ENCODE results near the gene TGOLN2. TPM values are rescaled to one million over a fixed set of nuclear protein-coding genes. Genes with fewer than 3 reads are reported as not detected.
"Not testable (repeated sequence)": the region's sequence is repeated elsewhere in the genome, so short reads cannot be mapped to it uniquely, and the experiment has no call there.

Gene TGOLN2
- total RNA-seq, 2 experiments from 2014 or later = 84.8 to 85.9 TPM

- ChIA-PET POLR2A (interaction anchor here (1.0 to 3.2 kb wide), 7 partner anchors 8 to 231 kb away, joined by 3 to 25 read pairs (median 8); partner anchors contain the start of genes ELMOD3, MAT2A, RETSAT and TGOLN2), CTCF (interaction anchor here (0.7 to 4.0 kb wide), 4 partner anchors 8 to 318 kb away, joined by 3 to 28 read pairs (median 4); partner anchors contain the start of gene TGOLN2)
- DNase-seq = no peak
- peak overlapping the region; percentile 82 for H3K27ac Mint-ChIP-seq
- H3K27me3 Mint-ChIP-seq = no peaks in the 10 kb centered on the region
- H3K36me3 Mint-ChIP-seq = peaks cover 75% of the 10 kb centered on the region
- H3K4me3 Mint-ChIP-seq = no peak overlapping the region
- intact Hi-C loops (cut with micrococcal nuclease) = no loop called here
- no peaks in the 10 kb centered on the region for H3K9me3 Mint-ChIP-seq
- peaks cover 71% of the 10 kb centered on the region for H3K4me1 Mint-ChIP-seq (ENCODE audit: low read depth)
Observed at GRCh38 chr2:85319796-85320195, 8.0 kb downstream of the TGOLN2 start.

- ChIA-PET CTCF (interaction anchor here (0.6 to 4.0 kb wide), 6 partner anchors 9 to 319 kb away, joined by 3 to 28 read pairs (median 4); partner anchors contain the start of gene TGOLN2), POLR2A (interaction anchor here (0.6 to 3.2 kb wide), 9 partner anchors 9 to 358 kb away, joined by 3 to 25 read pairs (median 3); partner anchors contain the start of genes ELMOD3, MAT2A, RETSAT and TGOLN2)
- Mint-ChIP-seq H3K4me1 (ENCODE audit: low read depth) (peaks cover 57% of the 10 kb centered on the region), H3K27me3 (no peaks in the 10 kb centered on the region), H3K9me3 (no peaks in the 10 kb centered on the region), H3K4me3 (peak overlapping the region; percentile 30), H3K27ac (peak overlapping the region; percentile 82), H3K36me3 (peaks cover 66% of the 10 kb centered on the region)
- intact Hi-C loops (cut with micrococcal nuclease) = loop anchor here (1.0 kb wide), 1 partner anchor 8 kb away; no protein-coding TSS in a partner anchor
- peak; percentile 70 for DNase-seq
Observed at GRCh38 chr2:85318222-85319074, 9.3 kb downstream of the TGOLN2 start.

DNA sequence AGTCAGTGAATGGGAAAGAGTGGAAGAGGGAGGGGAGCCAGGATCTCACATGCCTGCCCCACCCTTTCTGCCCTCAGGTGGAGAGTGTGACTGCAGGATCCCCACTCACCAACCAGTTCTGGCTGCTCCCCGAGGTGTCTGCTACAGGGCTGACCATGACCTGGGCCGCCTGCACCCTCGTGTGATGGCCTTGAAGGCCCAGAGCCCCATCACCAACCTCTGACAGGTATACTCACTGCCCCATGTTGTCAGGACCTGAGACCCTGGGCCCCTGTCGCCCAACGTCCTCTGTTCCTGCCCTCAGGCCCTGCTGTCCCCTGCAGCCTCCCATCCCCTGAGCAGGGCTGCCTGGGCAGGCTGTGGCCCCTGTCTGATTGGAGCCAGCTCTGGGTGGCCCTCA, 11.9 kb downstream of the TGOLN2 start:
- DNase-seq; H3K4me3 Mint-ChIP-seq; H3K9me3 Mint-ChIP-seq; intact Hi-C loops (cut with micrococcal nuclease); H3K27me3 Mint-ChIP-seq; POLR2A ChIA-PET; H3K27ac Mint-ChIP-seq: not testable (repeated sequence)
- CTCF ChIA-PET = interaction anchor here (1.2 kb wide), 1 partner anchor 16 kb away, joined by 3 read pairs; no protein-coding TSS in a partner anchor
- H3K36me3 Mint-ChIP-seq = peaks cover 43% of the 10 kb centered on the region
- peaks cover 35% of the 10 kb centered on the region for H3K4me1 Mint-ChIP-seq (ENCODE audit: low read depth)

- Mint-ChIP-seq H3K36me3 (peaks cover 33% of the 10 kb centered on the region), H3K9me3 (no peaks in the 10 kb centered on the region), H3K27ac (no peak overlapping the region), H3K4me3 (no peak overlapping the region), H3K27me3 (no peaks in the 10 kb centered on the region), H3K4me1 (ENCODE audit: low read depth) (peaks cover 32% of the 10 kb centered on the region)
- ChIA-PET CTCF (interaction anchor here (1.0 kb wide), 1 partner anchor 15 kb away, joined by 5 read pairs; no protein-coding TSS in a partner anchor), POLR2A (interaction anchor here (0.8 kb wide), 1 partner anchor 10 kb away, joined by 3 read pairs; no protein-coding TSS in a partner anchor)
- intact Hi-C loops (cut with micrococcal nuclease) = no loop called here
- no peak for DNase-seq
Observed at GRCh38 chr2:85314884-85315242, 12.9 kb downstream of the TGOLN2 start.

DNA sequence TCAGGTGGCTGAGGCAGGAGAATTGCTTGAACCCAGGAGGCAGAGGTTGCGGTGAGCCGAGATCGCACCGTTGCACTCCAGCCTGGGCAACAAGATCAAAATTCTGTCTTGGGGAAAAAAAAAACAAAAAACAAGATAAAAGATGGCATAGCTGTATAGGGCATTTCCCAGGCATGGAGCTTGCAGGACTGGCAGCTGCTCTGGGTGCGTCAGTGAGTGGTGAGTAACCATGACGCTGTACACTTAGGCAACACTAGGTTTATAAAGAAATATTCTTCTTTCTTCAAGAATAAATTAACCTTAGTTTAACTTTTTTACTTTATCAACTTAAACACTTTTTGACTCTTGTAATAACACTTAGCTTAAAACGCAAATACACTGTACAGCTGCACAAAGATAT, 15.4 kb downstream of the TGOLN2 start:
- Mint-ChIP-seq H3K27ac (no peak overlapping the region), H3K36me3 (peaks cover 19% of the 10 kb centered on the region), H3K9me3 (no peaks in the 10 kb centered on the region), H3K27me3 (no peaks in the 10 kb centered on the region), H3K4me3 (no peak overlapping the region), H3K4me1 (ENCODE audit: low read depth) (peaks cover 30% of the 10 kb centered on the region)
- intact Hi-C loops (cut with micrococcal nuclease) = no loop called here
- ChIA-PET CTCF (interaction anchor here (1.0 kb wide), 1 partner anchor 13 kb away, joined by 8 read pairs; no protein-coding TSS in a partner anchor), POLR2A (interaction anchor here (0.6 to 0.7 kb wide), 2 partner anchors 24 to 340 kb away, joined by 3 read pairs; no protein-coding TSS in a partner anchor)
- DNase-seq = no peak

DNA sequence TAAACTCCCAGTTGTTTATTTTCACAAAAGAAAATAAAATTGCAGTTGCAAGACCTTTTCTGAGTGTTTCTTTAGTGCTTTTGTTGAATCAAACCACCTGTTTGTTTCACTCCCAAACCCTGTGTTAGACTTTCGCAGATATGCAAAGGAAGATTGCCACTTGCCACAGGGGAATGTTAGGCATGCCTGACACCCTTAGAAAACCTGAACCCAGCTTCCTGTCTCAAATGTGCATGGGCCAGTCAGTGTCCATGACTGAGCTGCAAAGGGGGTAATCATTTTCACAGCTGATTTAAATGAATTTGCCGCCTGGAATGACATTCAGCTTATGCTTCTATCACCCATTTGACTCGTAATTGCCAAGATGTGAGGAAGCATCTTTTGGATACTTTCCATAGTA, 17.5 kb downstream of the TGOLN2 start:
- Mint-ChIP-seq H3K4me1 (ENCODE audit: low read depth) (peaks cover 31% of the 10 kb centered on the region), H3K4me3 (peak overlapping the region; percentile 60), H3K36me3 (peaks cover 7% of the 10 kb centered on the region), H3K27me3 (no peaks in the 10 kb centered on the region), H3K9me3 (no peaks in the 10 kb centered on the region), H3K27ac (no peak overlapping the region)
- intact Hi-C loops (cut with micrococcal nuclease) = loop anchor here (1.0 to 2.0 kb wide), 2 partner anchors 8 to 16 kb away; partner anchors contain the start of gene TGOLN2
- DNase-seq = no peak
- ChIA-PET POLR2A (interaction anchor here (1.0 to 3.1 kb wide), 4 partner anchors 9 to 228 kb away, joined by 3 to 14 read pairs (median 4); partner anchors contain the start of genes MAT2A and TGOLN2), CTCF (interaction anchor here (1.0 to 3.6 kb wide), 3 partner anchors 11 to 292 kb away, joined by 3 to 31 read pairs (median 6); no protein-coding TSS in a partner anchor)

- no peaks in the 10 kb centered on the region for H3K9me3 Mint-ChIP-seq
- peaks cover 31% of the 10 kb centered on the region for H3K4me1 Mint-ChIP-seq (ENCODE audit: low read depth)
- H3K27me3 Mint-ChIP-seq = no peaks in the 10 kb centered on the region
- DNase-seq = peak; percentile 36
- peak overlapping the region; percentile 38 for H3K27ac Mint-ChIP-seq
- H3K36me3 Mint-ChIP-seq = peaks cover 3% of the 10 kb centered on the region
- intact Hi-C loops (cut with micrococcal nuclease) = loop anchor here (1.0 to 2.0 kb wide), 2 partner anchors 8 to 17 kb away; partner anchors contain the start of gene TGOLN2
- ChIA-PET POLR2A (interaction anchor here (1.0 to 3.2 kb wide), 6 partner anchors 10 to 229 kb away, joined by 3 to 14 read pairs (median 4); partner anchors contain the start of genes ELMOD3, MAT2A, RETSAT and TGOLN2), CTCF (interaction anchor here (1.0 to 3.6 kb wide), 4 partner anchors 10 to 292 kb away, joined by 3 to 31 read pairs (median 4); no protein-coding TSS in a partner anchor)
- peak overlapping the region; percentile 60 for H3K4me3 Mint-ChIP-seq
Observed at GRCh38 chr2:85309699-85310321, 18.0 kb downstream of the TGOLN2 start.

- DNase-seq = no peak
Observed at GRCh38 chr2:85308896-85309555, 18.8 kb downstream of the TGOLN2 start.

GRCh38 chr2:85308201-85308600, 19.6 kb downstream of the TGOLN2 start:
- ChIA-PET POLR2A (interaction anchor here (3.1 to 3.2 kb wide), 2 partner anchors 11 to 19 kb away, joined by 11 to 14 read pairs; partner anchors contain the start of gene TGOLN2), CTCF (interaction anchor here (3.6 kb wide), 1 partner anchor 9 kb away, joined by 31 read pairs; no protein-coding TSS in a partner anchor)
- H3K9me3 Mint-ChIP-seq = no peaks in the 10 kb centered on the region
- no peak overlapping the region for H3K4me3 Mint-ChIP-seq
- intact Hi-C loops (cut with micrococcal nuclease) = no loop called here
- no peaks in the 10 kb centered on the region for H3K36me3 Mint-ChIP-seq
- H3K27me3 Mint-ChIP-seq = no peaks in the 10 kb centered on the region
- no peak for DNase-seq
- peaks cover 31% of the 10 kb centered on the region for H3K4me1 Mint-ChIP-seq (ENCODE audit: low read depth)
- H3K27ac Mint-ChIP-seq = no peak overlapping the region

More at GRCh38 chr2:85308896-85309555, 18.8 kb downstream of the TGOLN2 start:
- CTCF ChIA-PET = interaction anchor here (1.0 to 3.6 kb wide), 4 partner anchors 9 to 291 kb away, joined by 3 to 31 read pairs (median 4); no protein-coding TSS in a partner anchor
- Mint-ChIP-seq H3K27ac (peak overlapping the region; percentile 38), H3K36me3 (peaks cover 3% of the 10 kb centered on the region), H3K9me3 (no peaks in the 10 kb centered on the region), H3K27me3 (no peaks in the 10 kb centered on the region), H3K4me3 (peak overlapping the region; percentile 60), H3K4me1 (ENCODE audit: low read depth) (peaks cover 31% of the 10 kb centered on the region)
- POLR2A ChIA-PET = interaction anchor here (1.2 to 3.2 kb wide), 4 partner anchors 11 to 46 kb away, joined by 3 to 14 read pairs (median 8); partner anchors contain the start of genes ELMOD3, RETSAT and TGOLN2
- intact Hi-C loops (cut with micrococcal nuclease) = no loop called here

GRCh38 chr2:85307527-85307897, 20.3 kb downstream of the TGOLN2 start:
- CTCF ChIA-PET = interaction anchor here (0.9 to 1.0 kb wide), 2 partner anchors 9 to 41 kb away, joined by 3 to 5 read pairs; no protein-coding TSS in a partner anchor
- no peaks in the 10 kb centered on the region for H3K9me3 Mint-ChIP-seq
- H3K4me3 Mint-ChIP-seq = peak overlapping the region; percentile 64
- no peak for DNase-seq
- intact Hi-C loops (cut with micrococcal nuclease) = no loop called here
- H3K27ac Mint-ChIP-seq = peak overlapping the region; percentile 69
- peaks cover 31% of the 10 kb centered on the region for H3K4me1 Mint-ChIP-seq (ENCODE audit: low read depth)
- peaks cover 2% of the 10 kb centered on the region for H3K27me3 Mint-ChIP-seq
- POLR2A ChIA-PET = interaction anchor here (1.0 to 3.2 kb wide), 2 partner anchors 12 to 20 kb away, joined by 3 to 11 read pairs; partner anchors contain the start of gene TGOLN2
- no peaks in the 10 kb centered on the region for H3K36me3 Mint-ChIP-seq

Data from activated CD4-positive, alpha-beta memory T cell treated with anti-CD3 and anti-CD28 coated beads for 36 hours (primary cell).